Astrocyte of the cerebellum (primary cell): ENCODE measurements around the gene IVNS1ABP.
"Not testable (repeated sequence)": the region's sequence is repeated elsewhere in the genome, so short reads cannot be mapped to it uniquely, and the experiment has no call there.

Experiments used
- DNase-seq: peaks from one replicate; pipeline ENCODE4 v3.0.0-alpha.2; 2011; ENCODE audit warnings: low read depth
- H3K4me3 ChIP-seq: 2 replicates; pipeline ENCODE4 v1.5.1; 2011; ENCODE audit warnings: mild to moderate bottlenecking, low read depth, low read length, moderate library complexity
- in situ Hi-C: cut with HindIII; loops from 2 replicates; pipeline ENCODE4 v1.10.0; 2017; ENCODE audit warnings: low sequenced_read_pairs
- TF ChIP-seq, protein P1 (sequence below): IDR thresholded peaks from 2 replicates; pipeline ENCODE4 v1.5.1; 2012; ENCODE audit warnings: low read length, low read depth, moderate library complexity, mild to moderate bottlenecking; ENCODE audit errors: missing control alignments

Gene IVNS1ABP

DNA sequence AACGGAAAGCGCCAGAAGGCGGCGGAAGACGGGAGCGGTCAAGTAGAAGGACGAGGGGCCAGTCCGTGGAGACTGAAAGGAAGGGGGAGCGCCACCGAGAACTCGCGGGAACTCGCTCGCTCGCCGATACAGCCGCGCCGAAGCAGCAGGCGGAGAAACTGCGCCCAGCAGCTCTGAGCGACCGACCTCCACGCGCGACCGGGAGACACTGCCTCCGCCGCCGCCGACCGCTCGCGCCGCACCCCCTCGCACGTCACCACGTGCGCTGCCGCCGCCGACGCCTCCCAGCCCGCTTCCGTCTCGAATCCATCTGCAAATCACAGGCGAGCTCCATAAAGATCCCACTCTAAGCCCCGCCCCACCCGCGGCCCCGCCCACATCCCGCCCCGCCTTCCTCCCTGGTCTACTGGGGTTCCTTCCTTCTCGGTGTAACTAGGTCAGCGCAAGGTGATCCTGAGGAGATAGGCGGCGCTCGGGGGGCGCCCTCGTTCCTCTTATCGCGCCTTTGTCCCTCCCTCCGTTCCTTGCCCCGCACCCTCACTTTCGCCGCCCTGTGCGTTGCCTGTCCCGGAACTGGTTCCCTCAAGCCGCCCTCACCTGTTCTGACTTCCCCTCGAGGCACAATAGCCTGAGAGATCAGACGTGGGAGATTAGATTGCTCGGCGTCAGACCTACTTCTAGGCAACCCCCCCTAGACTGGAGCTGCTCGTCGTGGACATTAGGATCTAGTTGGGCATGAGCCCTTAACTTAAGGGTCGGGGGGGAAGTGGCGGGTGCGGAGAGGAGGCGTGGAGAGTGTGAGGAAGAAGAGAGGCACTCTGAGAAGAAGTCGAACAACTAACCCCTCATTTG, at the start of gene IVNS1ABP:
Gene IVNS1ABP, minus strand, starts transcription at position 210 of the 852 bp plus-strand sequence. CDS start 7,750 bp downstream, outside the sequence.
- in situ Hi-C loops = no loop called here
- DNase-seq = peak; percentile 76
- peak within 1 kb of the TSS; percentile 95 for H3K4me3 ChIP-seq
- TF ChIP-seq, protein P1, sequence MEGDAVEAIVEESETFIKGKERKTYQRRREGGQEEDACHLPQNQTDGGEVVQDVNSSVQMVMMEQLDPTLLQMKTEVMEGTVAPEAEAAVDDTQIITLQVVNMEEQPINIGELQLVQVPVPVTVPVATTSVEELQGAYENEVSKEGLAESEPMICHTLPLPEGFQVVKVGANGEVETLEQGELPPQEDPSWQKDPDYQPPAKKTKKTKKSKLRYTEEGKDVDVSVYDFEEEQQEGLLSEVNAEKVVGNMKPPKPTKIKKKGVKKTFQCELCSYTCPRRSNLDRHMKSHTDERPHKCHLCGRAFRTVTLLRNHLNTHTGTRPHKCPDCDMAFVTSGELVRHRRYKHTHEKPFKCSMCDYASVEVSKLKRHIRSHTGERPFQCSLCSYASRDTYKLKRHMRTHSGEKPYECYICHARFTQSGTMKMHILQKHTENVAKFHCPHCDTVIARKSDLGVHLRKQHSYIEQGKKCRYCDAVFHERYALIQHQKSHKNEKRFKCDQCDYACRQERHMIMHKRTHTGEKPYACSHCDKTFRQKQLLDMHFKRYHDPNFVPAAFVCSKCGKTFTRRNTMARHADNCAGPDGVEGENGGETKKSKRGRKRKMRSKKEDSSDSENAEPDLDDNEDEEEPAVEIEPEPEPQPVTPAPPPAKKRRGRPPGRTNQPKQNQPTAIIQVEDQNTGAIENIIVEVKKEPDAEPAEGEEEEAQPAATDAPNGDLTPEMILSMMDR = peak; percentile 8

DNA sequence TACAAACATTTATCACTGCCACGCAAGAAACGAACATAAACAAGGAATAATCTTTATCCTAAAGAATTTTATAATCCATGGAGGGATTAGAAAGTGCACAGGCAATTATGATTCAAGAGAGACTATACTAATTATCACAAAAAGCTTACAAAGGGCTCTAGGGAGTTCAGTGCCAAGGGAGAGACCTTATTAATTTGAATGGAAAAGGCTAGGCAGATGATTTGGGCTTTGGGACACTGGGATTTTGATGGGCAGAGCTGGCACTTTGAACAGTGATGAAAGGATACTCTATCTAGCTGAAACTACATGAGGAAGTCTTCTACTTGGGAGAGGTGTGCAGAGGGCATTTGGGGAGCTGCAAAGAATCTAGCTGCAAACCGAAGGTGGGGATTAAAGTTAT, 48.9 kb upstream of the IVNS1ABP start:
- in situ Hi-C loops = no loop called here
- H3K4me3 ChIP-seq = no peak overlapping the region
- TF ChIP-seq, protein P1 = no peak
- DNase-seq = no peak

DNA sequence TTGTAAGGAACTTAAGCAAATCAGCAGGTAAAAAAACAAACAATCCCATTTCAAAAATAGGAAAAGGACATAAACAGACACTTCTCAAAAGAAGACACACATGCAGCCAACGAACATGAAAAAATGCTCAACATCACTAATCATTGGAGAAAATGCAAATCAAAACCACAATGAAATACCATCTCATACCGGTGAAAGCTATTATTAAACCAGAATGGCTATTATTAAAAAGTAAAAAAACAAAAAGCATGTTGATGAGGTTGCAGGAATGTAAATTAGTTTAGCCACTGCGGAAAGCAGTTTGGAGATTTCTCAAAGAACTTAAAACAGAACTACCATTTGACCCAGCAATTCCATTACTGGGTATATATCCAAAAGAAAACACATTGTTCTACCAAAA, 47.5 kb upstream of the IVNS1ABP start:
- DNase-seq, in situ Hi-C loops: not testable (repeated sequence)

DNA sequence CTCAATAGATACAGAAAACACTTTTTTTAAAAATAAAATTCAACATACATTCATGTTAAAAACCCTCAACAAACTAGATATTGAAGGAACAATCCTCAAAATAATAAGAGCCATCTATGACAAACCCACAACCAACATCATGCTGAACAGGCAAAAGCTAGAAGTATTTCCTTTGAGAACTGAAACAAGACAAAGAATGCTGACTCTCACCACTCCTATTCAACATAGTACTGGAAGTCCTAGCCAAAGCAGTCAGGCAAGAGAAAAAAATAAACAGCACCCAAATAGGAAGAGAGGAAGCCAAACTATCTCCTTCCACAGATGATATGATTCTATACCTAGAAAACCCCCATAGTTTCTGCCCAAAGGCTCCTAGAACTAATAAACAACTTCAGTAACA, 46.2 kb upstream of the IVNS1ABP start:
- H3K4me3 ChIP-seq = no peak overlapping the region
- in situ Hi-C loops = no loop called here
- TF ChIP-seq, protein P1 = no peak
- no peak for DNase-seq

More for the DNA sequence above, 47.5 kb upstream of the IVNS1ABP start:
- H3K4me3 ChIP-seq = not testable (repeated sequence)

DNA sequence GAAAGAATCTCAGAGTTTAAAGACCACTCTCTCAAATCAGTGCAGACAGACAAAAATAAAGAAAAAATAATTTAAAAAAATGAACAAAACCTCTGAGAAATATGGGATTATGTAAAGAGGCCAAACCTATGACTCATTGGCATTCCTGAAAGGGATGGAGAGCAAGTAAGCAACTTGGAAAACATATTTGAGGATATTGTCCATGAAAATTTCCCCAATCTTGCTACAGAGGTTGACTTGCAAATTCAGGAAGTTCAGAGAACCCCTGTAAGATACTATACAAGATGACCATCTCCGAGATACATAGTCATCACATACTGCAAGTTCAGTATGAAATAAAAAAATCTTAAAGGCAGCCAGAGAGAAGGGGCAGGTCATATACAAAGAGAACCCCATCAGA, 43.7 kb upstream of the IVNS1ABP start:
- TF ChIP-seq, protein P1 = no peak
- in situ Hi-C loops = no loop called here
- DNase-seq = no peak
- no peak overlapping the region for H3K4me3 ChIP-seq

DNA sequence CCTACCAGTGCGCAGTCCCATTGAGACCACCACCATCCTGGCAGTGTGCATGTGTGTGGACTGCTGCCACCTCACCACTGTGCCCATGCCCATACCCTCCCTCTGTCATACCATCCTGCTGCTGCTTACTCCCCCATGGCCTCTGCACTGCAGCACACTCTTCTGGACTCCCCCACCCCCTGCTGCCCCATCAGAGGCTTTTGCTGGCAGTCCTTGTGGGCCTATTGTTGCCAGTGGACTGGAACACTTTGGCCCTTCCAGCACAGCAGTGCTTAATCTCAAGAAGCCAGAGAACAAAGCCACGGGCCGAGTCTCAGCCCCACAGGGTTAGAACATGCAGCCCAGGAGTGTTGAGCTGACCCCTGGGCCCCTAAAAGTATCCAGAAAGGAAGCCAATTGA, 41.9 kb upstream of the IVNS1ABP start:
- H3K4me3 ChIP-seq = no peak overlapping the region
- no peak for DNase-seq
- TF ChIP-seq, protein P1 = no peak
- in situ Hi-C loops = no loop called here

DNA sequence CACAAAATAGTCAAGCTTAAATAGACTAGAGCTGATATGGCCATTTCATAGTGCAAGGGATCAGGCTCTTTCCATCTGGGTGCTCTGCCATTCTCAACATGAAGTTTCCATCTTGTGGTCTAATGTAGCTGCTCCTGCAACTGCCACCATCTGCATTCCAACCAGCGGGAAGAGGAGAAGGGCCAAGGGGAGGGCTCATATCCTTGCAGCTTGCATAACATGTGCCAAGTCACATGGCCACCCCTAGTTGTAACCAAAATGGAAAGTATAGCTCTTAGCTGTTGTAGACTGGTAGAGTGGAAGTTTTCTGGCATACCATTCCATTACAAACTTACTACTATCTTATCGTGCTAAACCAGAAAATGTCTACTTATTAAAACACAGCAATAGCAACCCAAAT, 38.9 kb upstream of the IVNS1ABP start:
- no peak for DNase-seq
- H3K4me3 ChIP-seq = no peak overlapping the region
- TF ChIP-seq, protein P1 = no peak
- in situ Hi-C loops = no loop called here
